GM13977 (cell line): ENCODE measurements around the gene PJA1.

Experiments
- DNase-seq: peaks from one replicate; pipeline ENCODE4 v3.0.0; 2012; ENCODE audit warnings: low spot score
- CTCF ChIP-seq: IDR thresholded peaks from 2 replicates; pipeline ENCODE4 v1.5.1; 2012; ENCODE audit warnings: mild to moderate bottlenecking, control low read depth; ENCODE audit not compliant: insufficient read depth; ENCODE audit errors: extremely low read depth, missing control alignments
- in situ Hi-C: fragments of 300-500 bp; cut with MboI; formaldehyde crosslinking; loops from one replicate; pipeline ENCODE4 v1.12.0; 2022; ENCODE audit warnings: low sequenced_read_pairs, low pct_unique_long_range_greater_than_20kb, mixed read lengths, inconsistent platforms; ENCODE audit not compliant: unreplicated experiment

Gene PJA1

GRCh38 chrX:69139516-69139915 is 25.7 kb downstream of the PJA1 start:
- TF ChIP-seq CTCF: no peak
- in situ Hi-C loops: no loop called here
- DNase-seq: no peak

GRCh38 chrX:69138512-69138911 is 26.7 kb downstream of the PJA1 start:
- in situ Hi-C loops: no loop called here
- no peak for TF ChIP-seq CTCF
- no peak for DNase-seq

GRCh38 chrX:69138118-69138390 is 27.2 kb downstream of the PJA1 start:
- in situ Hi-C loops: no loop called here
- no peak for DNase-seq
- no peak for TF ChIP-seq CTCF

GRCh38 chrX:69137371-69138117 is 27.7 kb downstream of the PJA1 start:
- DNase-seq: no peak
- in situ Hi-C loops: no loop called here
- no peak for TF ChIP-seq CTCF

- no peak for DNase-seq
- in situ Hi-C loops: no loop called here
- TF ChIP-seq CTCF: no peak
Measured at GRCh38 chrX:69136546-69137331, 28.5 kb downstream of the PJA1 start.

- no peak for TF ChIP-seq CTCF
- DNase-seq: no peak
- in situ Hi-C loops: no loop called here
Measured at GRCh38 chrX:69133921-69134542, 31.2 kb downstream of the PJA1 start.
